Erythroblast (primary cell): Measurements from ENCODE around the gene CADPS2.

ENCODE experiments used
- DNase-seq, 2 experiments: peaks; one replicate each; lab custom pipeline; 2025; lab: John Stamatoyannopoulos, UW
- GATA1 ChIP-seq: IDR thresholded peaks from 2 replicates; pipeline ENCODE4 v1.6.1; 2011; ENCODE audit warnings: low read depth, mild to moderate bottlenecking, control low read depth, low read length, moderate library complexity
- POLR2A ChIP-seq: IDR thresholded peaks from 2 replicates; pipeline ENCODE4 v1.6.1; 2011; ENCODE audit warnings: mild to moderate bottlenecking, low read length

The CADPS2 gene

GRCh38 chr7:122833888-122834570 is 52.2 kb downstream of the CADPS2 start:
- TF ChIP-seq GATA1 (no peak), POLR2A (no peak)
- DNase-seq: no peak

- TF ChIP-seq GATA1: no peak
- no peak for TF ChIP-seq POLR2A
Measured at GRCh38 chr7:122831436-122831835, 54.8 kb downstream of the CADPS2 start.

GRCh38 chr7:122829962-122830361 is 56.3 kb downstream of the CADPS2 start:
- TF ChIP-seq GATA1 (no peak), POLR2A (no peak)
- no peak for DNase-seq

More at GRCh38 chr7:122831436-122831835, 54.8 kb downstream of the CADPS2 start:
- no peak for DNase-seq

- TF ChIP-seq GATA1 (no peak), POLR2A (no peak)
- no peak for DNase-seq
Measured at GRCh38 chr7:122827763-122828162, 58.5 kb downstream of the CADPS2 start.

- no peak for DNase-seq
- TF ChIP-seq GATA1 (no peak), POLR2A (no peak)
Measured at GRCh38 chr7:122813845-122814244, 72.4 kb downstream of the CADPS2 start.

- no peak for DNase-seq
- no peak for TF ChIP-seq GATA1
Measured at GRCh38 chr7:122803851-122804250, 82.4 kb downstream of the CADPS2 start.

- no peak for DNase-seq
- TF ChIP-seq GATA1 (no peak), POLR2A (no peak)
Measured at GRCh38 chr7:122803323-122803722, 82.9 kb downstream of the CADPS2 start.

GRCh38 chr7:122802301-122802751 is 83.9 kb downstream of the CADPS2 start:
- no peak for DNase-seq
- no peak for TF ChIP-seq GATA1
- TF ChIP-seq POLR2A: no peak

- no peak for TF ChIP-seq POLR2A
- TF ChIP-seq GATA1: no peak
- DNase-seq: no peak
Measured at GRCh38 chr7:122791959-122792545, 94.2 kb downstream of the CADPS2 start.

- no peak for DNase-seq
- no peak for TF ChIP-seq GATA1
- TF ChIP-seq POLR2A: no peak
Measured at GRCh38 chr7:122790591-122790990, 95.7 kb downstream of the CADPS2 start.

- DNase-seq: no peak
- TF ChIP-seq GATA1 (no peak), POLR2A (no peak)
Measured at GRCh38 chr7:122790132-122790531, 96.1 kb downstream of the CADPS2 start.

GRCh38 chr7:122789156-122789555 is 97.1 kb downstream of the CADPS2 start:
- no peak for DNase-seq
- TF ChIP-seq GATA1: no peak
- no peak for TF ChIP-seq POLR2A

GRCh38 chr7:122770686-122771335 is 115.4 kb downstream of the CADPS2 start:
- no peak for DNase-seq

GRCh38 chr7:122768827-122769226 is 117.4 kb downstream of the CADPS2 start:
- DNase-seq: no peak
- no peak for TF ChIP-seq GATA1
- no peak for TF ChIP-seq POLR2A

More at GRCh38 chr7:122770686-122771335, 115.4 kb downstream of the CADPS2 start:
- TF ChIP-seq GATA1 (no peak), POLR2A (no peak)
